IMR-90 (cell line): ENCODE results near the gene HYDIN. TPM values are rescaled to one million over a fixed set of nuclear protein-coding genes. Genes with fewer than 3 reads are reported as not detected.
"Not testable (repeated sequence)": the region's sequence is repeated elsewhere in the genome, so short reads cannot be mapped to it uniquely, and the experiment has no call there.

Source experiments
- ATAC-seq: fragments of 200-7000 bp; cut with Tn5 transposase; 2 replicates; pipeline ENCODE4 v1.9.1; 2020; ENCODE audit warnings: low read depth, mild to moderate bottlenecking, moderate library complexity
- BruUV-seq: library from RNA; stranded (reverse); fragments of 400-500 nt; replicated peaks from 2 replicates; lab custom pipeline; 2021; lab: Mats Ljungman, UMichigan
- CTCF ChIA-PET: fragments of 300-600 bp; formaldehyde crosslinking; extraction: SDS; loops from one replicate; lab custom pipeline; 2021; ENCODE audit warnings: antibody characterized with exemption; lab: Yijun Ruan, JAX
- POLR2A ChIA-PET: fragments of 300-600 bp; sonication (Branson Sonifier 250); formaldehyde crosslinking; loops from one replicate; lab custom pipeline; 2022; ENCODE audit warnings: antibody characterized with exemption; ENCODE audit not compliant: unreplicated experiment; lab: Charles Lee
- DNase-seq: peaks from one replicate; pipeline ENCODE4 v3.0.0; 2013
- H2AFZ ChIP-seq: replicated peaks from 2 replicates; pipeline ENCODE3; 2013; ENCODE audit warnings: low read length, mild to moderate bottlenecking; ENCODE audit not compliant: poor library complexity
- H2AK5ac ChIP-seq: 2 replicates; pipeline ENCODE4 v1.6.1; 2013; ENCODE audit warnings: low read depth, low read length, inconsistent platforms
- H2AK9ac ChIP-seq: replicated peaks from 2 replicates; pipeline ENCODE3; 2013; ENCODE audit warnings: mild to moderate bottlenecking, low read depth, low read length, moderate library complexity; ENCODE audit not compliant: poor library complexity
- H2BK120ac ChIP-seq: 2 replicates; pipeline ENCODE4 v1.6.1; 2013; ENCODE audit warnings: low read depth, low read length, inconsistent platforms
- H2BK15ac ChIP-seq: 3 replicates; pipeline ENCODE4 v1.6.1; 2013; ENCODE audit warnings: low read depth, low read length, inconsistent platforms
- H2BK20ac ChIP-seq: 2 replicates; pipeline ENCODE4 v1.6.1; 2013; ENCODE audit warnings: low read depth, mild to moderate bottlenecking, inconsistent platforms, low read length, moderate library complexity
- H2BK5ac ChIP-seq: 2 replicates; pipeline ENCODE4 v1.6.1; 2013; ENCODE audit warnings: mild to moderate bottlenecking, low read depth, low read length, inconsistent platforms; ENCODE audit not compliant: poor library complexity, severe bottlenecking
- H3K14ac ChIP-seq: replicated peaks from 2 replicates; pipeline ENCODE4 v1.6.1; 2013; ENCODE audit warnings: low read depth, low read length, inconsistent platforms
- H3K18ac ChIP-seq: 2 replicates; pipeline ENCODE4 v1.6.1; 2013; ENCODE audit warnings: low read depth, low read length, control low read depth
- H3K23ac ChIP-seq: 2 replicates; pipeline ENCODE4 v1.6.1; 2013; ENCODE audit warnings: low read depth, low read length, inconsistent platforms
- H3K27ac ChIP-seq: 2 replicates; pipeline ENCODE4 v1.5.1; 2013; ENCODE audit warnings: mild to moderate bottlenecking, control low read depth, low read length; ENCODE audit not compliant: insufficient read depth
- H3K27me3 ChIP-seq: 2 replicates; pipeline ENCODE4 v1.6.1; 2013; ENCODE audit warnings: low read length; ENCODE audit not compliant: control insufficient read depth, insufficient read depth
- H3K36me3 ChIP-seq: 2 replicates; pipeline ENCODE4 v1.6.1; 2013; ENCODE audit warnings: low read length, mixed read lengths; ENCODE audit not compliant: control insufficient read depth, insufficient read depth
- H3K4ac ChIP-seq: 2 replicates; pipeline ENCODE4 v1.6.1; 2013; ENCODE audit warnings: low read depth, low read length, inconsistent platforms
- H3K4me1 ChIP-seq: 2 replicates; pipeline ENCODE4 v1.6.1; 2013; ENCODE audit warnings: low read length, mixed read lengths; ENCODE audit not compliant: control insufficient read depth, insufficient read depth
- H3K4me2 ChIP-seq: 2 replicates; pipeline ENCODE4 v1.6.1; 2013; ENCODE audit warnings: low read depth, mild to moderate bottlenecking, control low read depth, low read length, moderate library complexity
- H3K4me3 ChIP-seq: 2 replicates; pipeline ENCODE4 v1.5.1; 2013; ENCODE audit warnings: low read depth, mild to moderate bottlenecking, control low read depth, low read length, moderate library complexity; ENCODE audit not compliant: insufficient read depth
- H3K56ac ChIP-seq: 2 replicates; pipeline ENCODE4 v1.6.1; 2013; ENCODE audit warnings: low read length, inconsistent platforms; ENCODE audit not compliant: insufficient read depth; ENCODE audit errors: extremely low read depth
- H3K79me1 ChIP-seq, 2 experiments: 2 replicates each; pipeline ENCODE4 v1.6.1; 2013; ENCODE audit warnings: low read length in 2 of 2, inconsistent platforms in 1 of 2, low read depth in 1 of 2
- H3K9ac ChIP-seq: 2 replicates; pipeline ENCODE4 v1.6.1; 2013; ENCODE audit warnings: low read depth, low read length, control low read depth
- H3K9me1 ChIP-seq: 2 replicates; pipeline ENCODE4 v1.6.1; 2013; ENCODE audit warnings: low read length, inconsistent platforms; ENCODE audit not compliant: insufficient read depth
- H3K9me3 ChIP-seq: 2 replicates; pipeline ENCODE4 v1.6.1; 2013; ENCODE audit warnings: low read length; ENCODE audit not compliant: control insufficient read depth, insufficient read depth
- H4K20me1 ChIP-seq: 2 replicates; pipeline ENCODE4 v1.6.1; 2013; ENCODE audit warnings: low read length, inconsistent platforms; ENCODE audit not compliant: insufficient read depth
- H4K5ac ChIP-seq: 2 replicates; pipeline ENCODE4 v1.6.1; 2013; ENCODE audit warnings: mild to moderate bottlenecking, low read depth, low read length, control low read depth
- H4K8ac ChIP-seq, 2 experiments: 2 replicates each; pipeline ENCODE4 v1.6.1; 2013; ENCODE audit warnings: low read depth in 2 of 2, low read length in 2 of 2, control low read depth in 1 of 2, inconsistent platforms in 1 of 2
- H4K91ac ChIP-seq: 2 replicates; pipeline ENCODE4 v1.6.1; 2013; ENCODE audit warnings: low read depth, low read length, inconsistent platforms; ENCODE audit not compliant: insufficient read depth
- WGBS, 2 experiments: methylation state at CpG; one replicate each; pipeline versions ENCODE4 v1.1.5 to v1.1.7; 2013; ENCODE audit warnings: missing lambda C conversion rate in 2 of 2; ENCODE audit not compliant: insufficient read length in 1 of 2; ENCODE audit errors: extremely low coverage in 2 of 2; 5-methylcytosine and 5-hydroxymethylcytosine counted together
- dilution Hi-C: fragments of 300-500 bp; cut with HindIII; formaldehyde crosslinking; loops from one replicate; pipeline ENCODE4 v1.14.3; 2018; ENCODE audit warnings: low sequenced_read_pairs; ENCODE audit not compliant: unreplicated experiment
- in situ Hi-C: fragments of 300-500 bp; cut with MboI; formaldehyde crosslinking; loops from 3 replicates; pipeline ENCODE4 v1.14.3; 2019; ENCODE audit warnings: low sequenced_read_pairs, inconsistent platforms, mixed read lengths
- intact Hi-C: fragments of 100-400 bp; cut with micrococcal nuclease; formaldehyde crosslinking; loops from 2 replicates; pipeline ENCODE4 v1.10.0; 2022
- polyA plus RNA-seq, 3 experiments: library from polyadenylated mRNA; depleted of rRNA; stranded (reverse); fragments of >200 nt; gene quantifications; 2 replicates each; pipeline ENCODE4 v1.2.3, GENCODE V29; 2012; ENCODE audit warnings: low replicate concordance in 1 of 3
- total RNA-seq: library from RNA; depleted of rRNA; stranded (reverse); fragments of >200 nt; gene quantifications from 2 replicates; pipeline ENCODE4 v1.2.3, GENCODE V29; 2012

Gene HYDIN
- total and polyA plus RNA-seq, 2 of the 4 experiments (the other 2 are of a cell fraction) = 0.18 to 0.27 TPM

DNA sequence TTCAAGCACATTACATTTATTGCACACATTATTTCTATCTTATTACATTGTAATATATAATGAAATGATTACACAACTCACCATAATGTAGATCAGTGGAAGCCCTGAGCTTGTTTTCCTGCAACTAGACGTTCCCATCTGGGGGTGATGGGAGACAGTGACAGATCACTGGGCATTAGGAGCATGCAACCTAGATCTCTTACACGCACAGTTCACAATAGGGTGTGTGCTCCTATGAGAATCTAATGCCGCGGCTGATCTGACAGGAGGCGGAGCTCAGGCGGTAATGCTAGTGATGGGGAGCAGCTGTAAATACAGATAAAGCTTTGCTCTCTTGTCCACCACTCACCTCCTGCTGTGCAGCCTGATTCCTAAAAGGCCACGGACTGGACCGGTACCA, 69.5 kb downstream of the HYDIN start:
- DNase-seq, intact Hi-C loops, POLR2A ChIA-PET, H3K9ac ChIP-seq, CTCF ChIA-PET, H2AFZ ChIP-seq, ATAC-seq, in situ Hi-C loops, H3K9me1 ChIP-seq, BruUV-seq, H3K27me3 ChIP-seq, H2AK9ac ChIP-seq, H3K56ac ChIP-seq, H3K79me1 ChIP-seq, H2BK20ac ChIP-seq, H3K18ac ChIP-seq, H2BK5ac ChIP-seq, H4K5ac ChIP-seq, H3K4me1 ChIP-seq, H4K91ac ChIP-seq, H3K4ac ChIP-seq, H2AK5ac ChIP-seq, H3K27ac ChIP-seq, H3K23ac ChIP-seq, H3K36me3 ChIP-seq, dilution Hi-C loops, H3K4me2 ChIP-seq, H2BK120ac ChIP-seq, H3K14ac ChIP-seq, H3K9me3 ChIP-seq, H2BK15ac ChIP-seq, H3K4me3 ChIP-seq, H4K20me1 ChIP-seq, H4K8ac ChIP-seq: not testable (repeated sequence)
- no CpG with 5 or more reads among the region's 8 CpGs for WGBS, 2 experiments

DNA sequence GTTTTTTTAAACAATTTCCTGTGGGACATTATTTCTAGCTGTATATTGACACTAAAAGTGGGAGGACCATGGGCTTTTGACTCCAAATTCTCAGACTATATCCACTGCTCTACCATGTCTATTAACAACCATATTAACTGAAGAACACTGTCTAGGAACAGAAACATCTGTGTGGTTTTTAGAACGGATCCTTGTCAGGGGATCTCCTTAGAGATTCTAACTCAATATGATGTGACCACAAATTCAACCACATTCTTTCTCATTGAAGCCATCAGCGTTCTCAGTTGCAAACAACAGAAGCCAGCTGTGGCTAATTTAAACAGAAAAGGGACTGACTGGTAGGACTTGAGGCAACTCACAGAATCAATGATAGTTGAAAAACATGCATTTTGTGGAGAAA, 73.2 kb downstream of the HYDIN start:
- H2BK20ac ChIP-seq, H3K27ac ChIP-seq, H4K20me1 ChIP-seq, H4K91ac ChIP-seq, H2AK9ac ChIP-seq, DNase-seq, in situ Hi-C loops, intact Hi-C loops, H4K5ac ChIP-seq, H3K9me1 ChIP-seq, H3K18ac ChIP-seq, POLR2A ChIA-PET, H3K79me1 ChIP-seq, H2BK5ac ChIP-seq, BruUV-seq, H3K23ac ChIP-seq, H3K56ac ChIP-seq, H3K4me3 ChIP-seq, H3K9me3 ChIP-seq, H3K14ac ChIP-seq, H3K9ac ChIP-seq, ATAC-seq, dilution Hi-C loops, CTCF ChIA-PET, H3K36me3 ChIP-seq, H2AK5ac ChIP-seq, H3K27me3 ChIP-seq, H2BK15ac ChIP-seq, H2AFZ ChIP-seq, H3K4ac ChIP-seq, H3K4me1 ChIP-seq, H3K4me2 ChIP-seq, H4K8ac ChIP-seq, H2BK120ac ChIP-seq: not testable (repeated sequence)
- whole genome bisulfite sequencing, 2 experiments = no CpG with 5 or more reads among the region's 2 CpGs
